Right ventricle myocardium superior (tissue), 1 donor: Measurements from ENCODE around the gene CKB. TPM values are rescaled to one million over a fixed set of nuclear protein-coding genes. Genes with fewer than 3 reads are reported as not detected.
A peak's percentile ranks its signal among the peaks of the same experiment; 100 is the strongest.

Source experiments
- ATAC-seq: fragments of 200-7000 bp; cut with Tn5 transposase; one replicate; pipeline ENCODE4 v1.9.1; 2020; ENCODE audit warnings: mild to moderate bottlenecking; ENCODE audit not compliant: poor library complexity
- DNase-seq: peaks from one replicate; pipeline ENCODE4 v3.0.0-alpha.2; 2020
- intact Hi-C: fragments of 100-400 bp; cut with DNase I; formaldehyde crosslinking; loops from one replicate; pipeline ENCODE4 v1.11.2; 2022
- total RNA-seq: library from RNA; stranded (reverse); fragmentation: NEBNext Ultra II Directional; extraction: Animal tissue kit (Norgen Biotek cat#: 25700); gene quantifications from one replicate; pipeline ENCODE4 v1.2.1, GENCODE V29; 2021
- donor health status: DM: no; HTN: yes; CAD: no; lungs with severe emphysema.

The CKB gene
- total RNA-seq, 1 donor from 2014 or later = 702 TPM

DNA sequence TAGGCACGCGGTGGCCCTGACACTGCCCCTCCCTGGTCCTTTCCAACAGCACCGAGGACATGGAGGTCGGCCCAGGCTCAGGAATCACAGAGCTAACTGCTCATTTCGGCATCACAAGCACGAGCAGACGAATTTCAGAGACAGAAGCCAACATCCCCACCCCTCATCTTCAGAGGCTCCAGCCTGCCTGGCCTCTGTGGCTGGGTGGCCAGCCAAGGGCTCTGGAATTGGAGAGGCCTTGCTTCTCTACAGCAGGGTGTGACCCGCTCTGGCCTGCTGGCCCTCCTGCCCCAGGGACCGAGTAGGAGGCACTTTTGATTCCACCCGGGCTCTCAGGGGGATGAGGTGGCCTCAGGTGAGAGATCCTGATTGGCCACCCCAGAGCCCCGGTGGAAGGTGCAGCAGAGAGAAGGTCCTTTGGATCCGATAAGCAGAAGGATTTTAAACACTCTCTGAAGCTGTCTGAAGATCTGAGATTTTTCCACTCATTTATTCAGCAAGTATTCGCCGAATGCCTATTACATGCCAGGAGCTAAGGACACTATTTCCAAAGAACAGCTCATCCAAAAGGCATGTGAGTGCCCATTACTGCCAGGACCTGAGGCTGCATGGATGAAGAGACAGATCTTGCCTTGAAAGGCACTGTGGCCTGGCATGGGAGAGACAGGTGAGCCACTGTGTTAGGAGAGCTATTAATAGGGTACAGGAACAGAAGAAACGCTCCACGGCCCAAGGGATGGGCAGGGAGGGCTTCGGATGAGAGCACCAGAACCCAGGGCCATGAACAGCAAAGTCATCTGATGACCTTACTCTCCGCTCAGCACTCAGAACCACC lies 29.6 kb upstream of the CKB start:
- intact Hi-C loops = no loop called here
- DNase-seq (peak; percentile 80), ATAC-seq (peak; percentile 47)

DNA sequence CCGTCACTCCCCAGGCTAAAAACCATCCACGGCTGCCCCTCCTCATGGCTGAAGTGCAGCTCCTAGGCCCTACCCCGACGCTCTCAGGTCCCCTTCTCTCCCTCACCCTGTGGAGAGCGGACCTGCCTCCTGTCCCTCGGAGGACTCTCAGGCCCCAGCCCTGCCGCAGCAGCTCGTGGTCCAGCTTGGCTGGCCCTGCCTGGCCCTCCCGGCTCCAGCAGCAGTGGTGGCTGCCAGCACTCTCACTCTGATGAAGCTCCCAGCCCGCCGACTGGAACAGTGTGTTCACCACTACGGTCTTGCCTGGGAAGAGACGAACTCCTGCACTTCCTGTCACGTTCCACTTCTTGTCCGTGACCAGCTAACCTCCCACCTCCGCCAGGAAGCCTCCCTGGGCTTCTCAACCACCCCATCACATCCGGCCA lies 28.7 kb upstream of the CKB start:
- intact Hi-C loops = no loop called here
- ATAC-seq (peak; percentile 66), DNase-seq (peak; percentile 88)

DNA sequence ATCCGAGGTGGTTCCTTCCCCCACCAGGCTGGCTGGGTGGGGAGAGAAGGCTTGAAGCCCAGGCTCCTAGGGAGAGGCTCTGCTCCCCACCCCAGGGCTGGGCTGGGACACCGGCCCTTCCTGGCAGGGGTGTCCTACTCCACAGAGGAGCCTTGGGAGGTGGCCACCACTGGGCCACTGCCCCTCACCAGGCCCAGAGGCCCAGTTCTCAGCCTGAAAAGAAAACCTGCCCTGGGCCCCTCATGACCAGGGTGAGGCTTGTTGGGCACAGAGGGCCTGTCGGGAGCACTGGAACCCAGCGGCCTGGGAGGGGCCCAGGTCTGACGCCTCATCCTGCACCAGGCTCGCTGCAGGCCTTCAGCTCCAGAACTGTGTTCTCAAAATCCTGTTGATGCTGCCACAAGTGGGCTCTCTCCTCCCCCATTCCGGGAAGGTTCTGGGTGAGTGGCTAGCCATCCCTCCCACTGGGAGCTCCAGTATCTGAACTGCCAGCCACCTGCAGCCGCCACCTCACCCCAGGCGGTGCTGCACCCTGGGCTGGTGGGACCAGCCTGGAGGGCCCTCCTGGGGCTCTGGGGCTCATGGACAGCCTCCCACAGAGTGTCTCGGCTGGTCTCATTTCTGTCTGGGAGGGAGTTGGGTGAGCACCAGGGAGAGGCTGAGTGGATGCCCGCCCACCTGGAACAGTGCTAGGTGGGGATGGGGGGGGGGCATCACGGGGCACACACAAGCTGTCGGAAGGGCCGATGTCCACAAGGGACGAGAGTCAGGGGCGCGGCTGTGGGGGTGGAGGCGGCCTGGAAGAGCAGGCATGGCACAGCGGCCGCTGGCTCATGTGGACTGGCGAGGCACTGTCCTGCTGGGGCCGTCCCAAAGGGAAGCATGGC lies 28.1 kb upstream of the CKB start:
- DNase-seq (peak; percentile 61), ATAC-seq (peak; percentile 9)
- intact Hi-C loops = no loop called here

DNA sequence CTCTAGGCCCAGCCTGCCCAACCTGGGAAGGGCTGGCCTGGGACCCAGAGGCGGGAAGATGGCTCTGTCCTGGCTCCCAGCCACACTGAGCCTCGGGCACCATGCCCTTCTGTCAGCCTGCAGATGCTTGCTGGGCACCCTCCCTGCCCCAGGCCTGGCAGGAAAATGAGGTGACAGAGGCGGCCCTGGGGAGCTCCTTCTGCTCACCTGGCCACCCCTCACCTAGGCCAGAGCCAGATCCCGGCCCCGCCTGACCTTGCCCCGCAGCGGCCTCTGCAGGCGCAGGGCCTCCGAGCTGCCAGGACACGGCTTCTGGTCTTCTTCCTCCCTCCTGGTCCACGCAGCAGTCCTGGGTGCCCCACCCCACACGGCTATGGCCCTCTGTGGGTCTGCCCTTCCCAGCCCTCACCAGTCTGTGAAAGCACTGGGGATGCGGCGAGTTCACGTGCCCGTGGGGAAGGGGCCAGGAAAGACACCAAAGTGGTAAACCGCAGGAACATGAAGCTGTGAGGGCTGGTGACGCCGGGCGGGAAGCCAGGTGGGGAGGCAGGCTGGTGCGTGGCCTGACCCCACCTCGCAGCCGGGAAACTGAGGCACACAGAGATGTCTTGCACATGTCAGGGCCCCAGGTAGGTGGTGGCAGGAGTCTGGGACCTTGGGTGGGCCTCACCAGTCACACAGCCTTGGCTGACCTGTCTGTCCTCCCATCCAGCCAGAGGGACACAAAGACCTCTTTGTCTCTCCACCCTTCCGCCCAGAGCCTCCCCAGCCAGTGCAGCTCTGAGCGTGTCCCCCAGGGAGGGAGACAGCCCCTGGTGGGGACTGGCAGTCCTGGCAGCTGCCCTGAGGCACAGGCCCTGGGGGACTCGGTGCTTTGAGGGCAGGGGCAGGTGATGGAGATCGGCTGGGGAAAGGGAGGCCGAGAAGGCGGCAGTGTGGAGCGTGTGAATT lies 27.0 kb upstream of the CKB start:
- DNase-seq = peak; percentile 72
- peak; percentile 23 for ATAC-seq
- intact Hi-C loops = loop anchor here (5.0 kb wide), 1 partner anchor 47 kb away; no protein-coding TSS in a partner anchor

DNA sequence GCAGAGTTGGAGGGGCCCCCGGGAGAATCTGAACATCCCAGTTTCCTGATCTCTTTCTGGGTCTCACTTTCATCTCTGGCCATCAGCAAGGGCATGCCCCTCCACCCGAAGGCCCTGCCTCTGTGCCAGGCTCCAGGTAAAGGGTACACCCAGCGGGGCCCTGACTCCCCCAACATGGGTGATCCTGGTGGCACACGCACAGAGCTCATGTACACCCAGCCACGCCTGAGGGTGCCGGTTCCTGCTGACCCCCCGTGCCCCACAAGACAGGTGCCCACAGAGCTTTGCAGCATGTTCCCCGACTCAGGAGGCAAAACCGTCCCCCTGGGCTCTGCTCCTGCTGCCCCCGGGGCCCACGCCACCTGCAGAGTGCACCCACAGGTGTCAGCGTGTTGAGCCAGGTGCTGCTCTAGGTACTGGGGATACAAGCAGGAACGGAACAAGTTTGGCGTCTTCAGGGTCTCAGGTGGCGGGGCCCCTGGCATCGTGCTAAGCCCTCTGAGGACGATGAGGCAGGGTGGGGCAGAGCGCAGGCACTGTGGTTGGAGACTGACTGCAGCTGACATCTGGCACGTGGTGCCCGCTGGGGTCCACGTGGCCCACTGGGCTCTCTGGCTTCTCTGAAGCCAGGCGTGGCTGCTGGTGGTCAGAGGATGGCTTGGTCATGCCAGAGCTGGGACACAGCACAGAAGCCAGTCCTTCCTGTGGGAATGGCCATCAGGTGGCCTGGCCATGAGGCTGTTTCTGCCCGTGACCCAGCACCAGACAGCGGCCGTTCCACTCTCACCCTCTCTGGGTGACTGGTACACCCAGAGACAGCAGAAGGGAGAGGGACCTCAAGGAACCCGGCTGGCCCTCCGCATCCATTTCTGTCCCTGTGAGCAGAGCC lies 26.1 kb upstream of the CKB start:
- intact Hi-C loops = loop anchor here (5.0 kb wide), 1 partner anchor 46 kb away; no protein-coding TSS in a partner anchor
- ATAC-seq (no peak), DNase-seq (peak; percentile 37)

DNA sequence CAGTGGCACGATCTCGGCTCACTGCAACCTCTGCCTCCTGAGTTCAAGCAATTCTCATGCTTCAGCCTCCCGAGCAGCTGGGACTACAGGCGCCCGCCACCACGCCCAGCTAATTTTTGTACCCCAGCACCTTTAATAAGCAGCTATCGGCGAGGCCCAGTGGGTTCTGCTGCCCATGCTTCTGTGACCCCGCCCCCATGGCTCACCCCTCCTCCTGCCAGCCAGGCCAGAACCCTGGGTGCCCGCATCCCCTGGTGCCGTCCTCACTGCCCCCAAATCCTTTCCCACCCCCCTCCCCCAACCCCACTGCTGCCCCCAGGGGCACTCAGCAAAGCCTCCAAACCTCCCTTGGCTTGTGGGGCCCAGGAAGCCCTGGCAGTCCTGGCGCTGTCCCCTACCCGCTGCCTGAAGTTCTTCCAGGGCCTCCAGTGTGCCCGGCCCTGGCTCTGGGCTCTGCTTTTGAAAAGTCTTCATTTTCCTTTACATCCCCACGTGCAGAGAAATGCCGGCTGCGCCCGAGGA lies 25.4 kb upstream of the CKB start:
- intact Hi-C loops = loop anchor here (5.0 kb wide), 1 partner anchor 46 kb away; no protein-coding TSS in a partner anchor
- DNase-seq = peak; percentile 38
- ATAC-seq = no peak

DNA sequence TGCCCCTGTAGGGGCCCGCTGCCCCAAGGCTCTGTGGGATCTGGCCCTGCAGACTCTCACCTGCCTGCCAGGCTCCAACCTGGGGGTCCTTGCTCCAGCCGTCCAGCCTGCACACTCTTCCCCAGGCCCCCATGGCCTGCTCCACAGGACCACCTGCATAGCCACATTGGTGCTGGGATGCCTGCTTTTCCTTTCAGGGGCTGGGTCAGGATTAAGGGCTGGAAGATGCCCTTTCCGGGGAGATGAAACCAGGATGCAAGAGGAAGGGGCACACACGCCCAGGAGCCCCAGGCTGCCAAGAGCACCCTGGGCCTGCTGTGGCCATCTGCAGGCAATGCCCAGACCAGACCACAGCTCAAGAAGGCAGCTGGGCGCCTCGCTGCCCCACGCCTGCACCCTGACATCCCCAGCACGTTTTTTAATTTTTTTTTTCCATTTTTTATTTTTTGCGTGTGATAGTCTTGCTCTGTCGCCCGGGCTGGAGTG lies 24.9 kb upstream of the CKB start:
- DNase-seq (peak; percentile 25), ATAC-seq (no peak)
- intact Hi-C loops = loop anchor here (5.0 kb wide), 1 partner anchor 45 kb away; no protein-coding TSS in a partner anchor

DNA sequence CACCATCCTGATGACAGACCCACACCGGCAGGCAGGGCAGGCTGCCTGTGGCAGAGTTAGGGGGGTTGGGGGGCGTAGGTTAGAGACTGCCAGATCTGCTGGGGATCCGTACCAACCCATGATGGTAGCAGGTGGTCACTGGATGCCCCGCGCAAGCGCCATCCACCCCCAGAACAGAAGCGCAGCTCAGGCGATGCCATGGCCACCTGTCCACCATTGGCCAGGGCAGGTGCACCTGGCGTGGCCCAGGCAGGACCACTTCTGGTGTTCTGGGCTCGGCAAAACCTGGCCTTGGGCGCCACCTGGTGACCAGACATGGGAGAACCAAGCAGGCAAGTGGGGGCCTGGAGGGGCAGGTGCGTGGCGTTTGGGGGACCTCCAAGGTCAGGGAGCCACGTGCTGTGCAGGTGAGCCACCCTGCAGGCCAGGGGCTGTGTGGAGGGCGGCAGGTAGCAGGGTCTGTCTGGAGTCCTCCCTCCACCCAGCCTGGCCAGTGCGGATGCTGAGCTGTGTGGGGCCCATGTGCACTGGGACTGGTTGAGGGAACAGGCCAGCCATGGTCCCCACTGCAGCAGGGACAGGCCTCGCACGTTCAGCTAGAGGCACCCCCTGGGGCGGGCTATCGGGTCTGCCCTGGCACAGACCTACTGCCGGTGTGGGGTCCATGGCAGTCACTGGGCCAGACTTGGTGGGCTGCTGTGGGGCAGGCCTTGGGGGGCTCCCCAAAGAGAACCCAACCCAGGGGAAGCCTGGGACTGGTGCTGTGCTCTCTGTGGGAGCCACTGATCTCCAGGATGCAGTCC lies 24.2 kb upstream of the CKB start:
- DNase-seq (peak; percentile 86), ATAC-seq (peak; percentile 28)
- intact Hi-C loops = loop anchor here (5.0 kb wide), 1 partner anchor 45 kb away; no protein-coding TSS in a partner anchor

DNA sequence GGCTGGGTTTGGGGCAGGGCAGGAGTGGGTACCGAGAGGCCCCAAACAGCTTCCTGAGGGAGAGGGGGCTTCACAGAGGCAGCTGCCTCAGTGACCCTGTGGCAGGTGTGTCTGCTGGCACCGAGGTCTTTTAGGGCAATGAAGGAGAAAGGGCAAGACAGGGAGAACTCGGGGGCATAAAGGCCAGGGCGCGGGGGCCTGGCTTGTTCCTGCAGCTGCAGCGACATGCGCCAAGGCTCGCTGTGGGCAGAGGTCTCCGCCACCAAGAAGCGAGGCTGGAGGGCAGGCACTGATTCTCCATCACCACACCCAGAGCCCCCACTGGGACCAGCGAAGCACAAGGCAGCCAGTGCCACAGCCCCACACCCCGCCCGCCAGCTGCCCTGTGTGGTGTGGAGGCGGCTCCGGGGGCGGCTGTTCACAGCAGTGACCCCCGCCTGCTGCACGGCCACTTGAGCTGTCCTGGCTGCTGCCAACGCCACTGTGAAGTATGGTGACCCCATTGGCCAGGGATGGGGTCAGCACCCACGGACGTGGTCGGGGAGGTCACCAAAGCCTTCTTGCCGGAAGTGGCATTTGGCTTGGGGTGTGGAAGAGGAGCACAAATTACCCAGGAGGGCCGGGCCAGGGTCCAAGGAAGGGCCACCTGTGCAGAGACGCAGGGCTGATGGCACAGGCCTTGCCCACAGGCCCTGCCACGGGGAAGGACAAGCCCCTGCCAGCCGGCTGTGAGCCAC lies 23.5 kb upstream of the CKB start:
- intact Hi-C loops = loop anchor here (5.0 kb wide), 1 partner anchor 44 kb away; no protein-coding TSS in a partner anchor
- DNase-seq = peak; percentile 43
- no peak for ATAC-seq

DNA sequence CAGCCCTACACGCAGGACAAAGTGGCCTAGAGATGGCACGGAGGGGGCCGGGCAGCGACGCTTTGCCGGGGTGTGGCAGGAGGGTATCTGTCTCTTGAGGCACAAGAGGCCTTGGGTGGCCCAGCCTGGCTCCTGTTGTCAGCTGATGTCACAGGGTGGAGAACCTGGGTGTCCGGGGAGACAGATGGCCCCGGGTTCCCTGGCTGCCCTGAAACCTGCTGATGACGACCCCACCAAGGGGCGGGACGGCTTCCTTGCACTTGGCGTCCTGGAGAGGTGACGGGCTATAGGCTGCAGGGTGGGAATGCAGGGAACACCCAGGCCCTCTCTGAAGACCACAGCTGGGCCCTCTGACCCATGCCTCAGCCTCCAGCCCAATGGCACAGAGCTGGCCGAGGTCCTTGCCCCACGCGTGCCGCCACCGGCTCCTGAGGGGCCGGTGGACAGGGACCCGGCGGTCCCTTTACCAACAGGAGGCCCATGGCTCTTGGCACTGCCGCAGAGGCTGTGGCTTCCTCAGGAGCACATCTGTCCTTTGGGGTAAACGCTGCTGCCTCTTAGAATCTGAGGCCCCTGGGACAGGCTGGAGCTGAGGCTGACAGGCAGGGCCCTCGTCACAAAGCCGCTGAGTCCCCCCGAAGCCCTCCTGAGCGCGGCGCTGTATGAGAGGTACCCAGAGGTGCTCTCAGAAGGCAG lies 22.7 kb upstream of the CKB start:
- ATAC-seq (no peak), DNase-seq (peak; percentile 41)
- intact Hi-C loops = loop anchor here (5.0 kb wide), 1 partner anchor 43 kb away; no protein-coding TSS in a partner anchor

DNA sequence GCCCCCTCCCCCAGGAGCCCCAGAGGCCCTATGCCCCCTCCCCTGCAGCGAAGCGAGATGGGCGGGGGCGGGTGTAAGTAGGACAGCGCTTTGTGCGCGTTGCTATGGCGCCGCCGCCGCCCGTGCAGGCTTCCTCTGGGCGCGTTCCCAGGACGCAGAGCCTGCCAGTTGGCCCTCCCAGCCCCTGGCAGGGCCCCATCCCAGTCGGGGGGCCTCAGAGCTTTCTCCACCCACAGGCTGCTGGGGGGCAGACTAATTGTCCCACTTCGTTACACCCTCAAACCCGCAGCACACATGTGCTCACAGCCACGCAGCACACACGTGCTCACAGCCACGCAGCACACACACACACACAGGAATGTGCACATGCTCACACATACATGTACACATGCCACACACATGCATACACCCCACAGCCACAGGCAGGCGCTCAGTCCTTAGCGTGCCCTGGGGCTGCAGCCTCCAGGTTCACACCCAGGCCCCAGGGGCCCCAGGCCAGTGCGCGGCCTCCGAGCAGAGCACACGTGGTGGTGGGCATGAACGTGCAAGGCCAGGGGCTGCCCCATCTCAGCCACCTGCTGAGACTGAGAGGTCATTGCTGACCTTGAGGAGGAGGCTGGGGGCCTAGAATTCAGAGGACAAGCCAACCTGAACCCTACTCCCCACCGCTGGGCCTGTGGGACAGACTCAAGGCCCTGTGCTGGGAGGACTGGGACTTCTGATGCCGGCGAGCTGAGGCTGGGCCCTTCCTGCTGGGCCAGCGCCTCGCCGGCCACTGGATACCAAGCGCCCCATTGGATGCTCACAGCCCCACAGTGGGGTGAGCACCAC lies 22.0 kb upstream of the CKB start:
- intact Hi-C loops = loop anchor here (5.0 kb wide), 1 partner anchor 42 kb away; no protein-coding TSS in a partner anchor
- ATAC-seq (peak; percentile 23), DNase-seq (peak; percentile 80)

DNA sequence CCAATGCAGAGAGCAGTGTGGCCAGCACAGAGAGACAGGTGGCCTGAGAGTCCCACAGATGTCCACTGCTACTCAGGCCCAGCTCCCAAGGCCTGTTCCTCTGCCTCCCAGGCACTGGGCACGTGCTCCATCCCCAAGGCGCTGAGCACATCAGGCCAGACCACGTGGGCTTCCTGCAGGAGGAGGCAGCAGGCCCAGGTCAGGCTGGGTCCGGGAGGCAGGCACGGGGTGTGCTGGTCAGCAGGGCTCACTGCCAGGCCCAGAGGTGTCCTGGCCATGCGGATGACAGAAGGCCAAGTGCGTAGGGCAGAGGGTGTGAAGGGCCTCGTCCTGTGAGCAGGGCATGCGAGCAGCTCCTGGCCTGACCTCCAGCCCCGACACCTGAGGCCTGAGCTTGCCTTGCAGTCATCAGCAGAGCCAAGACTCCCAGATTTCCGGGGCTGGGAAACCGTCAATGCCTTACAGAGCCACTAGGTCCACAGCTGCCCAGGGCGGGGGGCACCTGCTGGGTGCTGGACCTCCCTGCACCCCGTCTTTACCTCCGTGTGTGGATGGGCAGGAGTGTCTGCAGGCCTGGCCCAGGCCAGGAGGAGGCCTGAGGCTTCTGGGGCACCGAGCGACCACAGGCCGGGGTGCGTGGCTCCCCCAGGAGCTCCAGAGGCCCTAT lies 21.2 kb upstream of the CKB start:
- peak; percentile 61 for DNase-seq
- intact Hi-C loops = no loop called here
- ATAC-seq = no peak

DNA sequence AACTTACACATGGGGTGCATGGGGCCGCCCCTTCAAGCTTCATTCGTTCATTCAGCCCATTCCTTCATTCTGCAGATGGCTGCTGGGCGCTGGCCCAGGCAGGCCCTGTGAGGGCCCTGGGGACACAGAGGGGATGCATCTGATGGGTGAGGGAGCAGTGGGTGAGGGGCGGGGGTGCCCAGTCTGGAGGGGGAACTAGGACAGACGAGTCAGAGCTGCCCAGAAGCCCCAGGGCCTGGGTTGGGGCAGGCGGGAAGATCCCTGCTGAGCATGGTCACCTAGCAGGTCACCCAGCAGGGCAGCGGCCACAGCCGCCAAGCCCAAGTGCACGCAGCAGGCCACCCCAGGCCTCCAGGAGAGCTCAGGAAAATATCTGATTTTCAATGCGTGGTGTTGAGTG lies 20.5 kb upstream of the CKB start:
- peak; percentile 41 for DNase-seq
- intact Hi-C loops = no loop called here
- ATAC-seq = no peak
